ENCODE results near the gene BAD. TPM values are rescaled to one million over a fixed set of nuclear protein-coding genes. Genes with fewer than 3 reads are reported as not detected.

The BAD gene
- total RNA-seq, 1 experiment from 2014 or later = 23.3 TPM

- Histone ChIP-seq H3K79me2 (ENCODE audit: insufficient read depth, low read length) (no peaks in the 10 kb centered on the region), H3K56ac (ENCODE audit: insufficient read length, low read depth, low read length) (no peak within 1 kb of the TSS), H2BK12ac (ENCODE audit: insufficient read length, low read depth, low read length) (no peak within 1 kb of the TSS), H4K20me1 (ENCODE audit: control insufficient read depth, insufficient read depth, insufficient read length) (no peaks in the 10 kb centered on the region), H3K14ac (ENCODE audit: insufficient read depth, low read length) (no peak within 1 kb of the TSS), H3K9ac (ENCODE audit: extremely low read depth, insufficient read length, low read length) (no peak within 1 kb of the TSS), H3K4me1 (ENCODE audit: insufficient read depth, low read length) (no peaks in the 10 kb centered on the region), H2BK20ac (ENCODE audit: low read depth, low read length, poor library complexity, severe bottlenecking) (no peak within 1 kb of the TSS), H3K23ac (ENCODE audit: insufficient read length, low read depth, low read length) (no peak within 1 kb of the TSS), H3K4me2 (ENCODE audit: insufficient read depth, insufficient read length, low read length) (peak within 1 kb of the TSS; percentile 21), H4K5ac (ENCODE audit: insufficient read length, low read depth, low read length) (no peak within 1 kb of the TSS), H2BK15ac (ENCODE audit: low read depth, low read length) (no peak within 1 kb of the TSS), H3K27me3 (ENCODE audit: insufficient read depth, low read length) (peaks cover 55% of the 10 kb centered on the region), H3K27ac (ENCODE audit: insufficient read length, low read depth, low read length) (no peak within 1 kb of the TSS), H3T11ph (ENCODE audit: low read length) (no peak within 1 kb of the TSS), H2BK120ac (ENCODE audit: low read depth, low read length, poor library complexity, severe bottlenecking) (no peak within 1 kb of the TSS), H3K18ac (ENCODE audit: insufficient read length, low read depth, low read length) (no peak within 1 kb of the TSS), H3K79me1 (ENCODE audit: insufficient read depth, low read depth, low read length, poor library complexity, severe bottlenecking) (no peaks in the 10 kb centered on the region), H4K91ac (ENCODE audit: insufficient read length, low read depth, low read length) (no peak within 1 kb of the TSS), H3K23me2 (ENCODE audit: insufficient read length, low read depth, low read length, poor library complexity, severe bottlenecking) (peaks cover 16% of the 10 kb centered on the region), H3K9me3 (ENCODE audit: control insufficient read depth, low read depth, low read length) (no peaks in the 10 kb centered on the region), H2AFZ (ENCODE audit: low read length) (no peak within 1 kb of the TSS), H3K4ac (ENCODE audit: low read depth, low read length) (no peak within 1 kb of the TSS), H2BK5ac (ENCODE audit: insufficient read length, low read length) (no peak within 1 kb of the TSS), H4K8ac (replicated peaks; ENCODE audit: insufficient read length, low read depth, low read length) (no peak within 1 kb of the TSS), H2AK5ac (ENCODE audit: insufficient read length, low read length) (no peak within 1 kb of the TSS)
- Mint-ChIP-seq H3K27ac (no peak within 1 kb of the TSS), H3K9me3 (peaks cover 0 to 3% of the 10 kb centered on the region in 2 experiments; a peak in 2 of 5 replicates), H3K27me3 (ENCODE audit: low read depth) (peaks cover 86% of the 10 kb centered on the region), H3K36me3 (ENCODE audit: insufficient read depth in 1 of 3, low read depth in 3 of 3) (peaks cover 0 to 2% (median 0%) of the 10 kb centered on the region in 3 experiments; a peak in 2 of 7 replicates), H3K4me3 (peak within 1 kb of the TSS; percentile 54 to 82), H3K4me1 (peaks cover 12 to 29% of the 10 kb centered on the region in 2 experiments; a peak in 3 of 4 replicates)
- DNase-seq = no peak
- no peak for TF ChIP-seq CTCF (conservative IDR thresholded peaks at IDR 0.05)
- WGBS (ENCODE audit: extremely low coverage, insufficient read length, low lambda C conversion rate) = no CpG with 5 or more reads among the region's 54 CpGs
Measured at GRCh38 chr11:64299847-64300648, 15.6 kb upstream of the BAD start, which contains the start of gene CATSPERZ. CATSPERZ (plus strand) TSS chr11:64300358; CDS start chr11:64300411, 53 bp downstream.
